ENCODE data around the gene B3GNT2.
"Not testable (repeated sequence)": the region's sequence is repeated elsewhere in the genome, so short reads cannot be mapped to it uniquely, and the experiment has no call there.

The B3GNT2 gene

GRCh38 chr2:62238236-62238635 is 42.3 kb downstream of the B3GNT2 start:
- DNase-seq (ENCODE audit: low spot score), result no peak

GRCh38 chr2:62240546-62240945 is 44.6 kb downstream of the B3GNT2 start:
- DNase-seq (ENCODE audit: low spot score), result no peak

GRCh38 chr2:62243983-62244382 is 48.1 kb downstream of the B3GNT2 start:
- DNase-seq (ENCODE audit: low spot score), result no peak

- no peak for DNase-seq (ENCODE audit: low spot score)
These were observed 52.3 kb downstream of the B3GNT2 start for GRCh38 chr2:62248226-62248625.

- DNase-seq (ENCODE audit: low spot score), result no peak
These were observed 54.3 kb downstream of the B3GNT2 start for GRCh38 chr2:62250239-62250638.

- DNase-seq (ENCODE audit: low spot score), result no peak
These were observed 58.7 kb downstream of the B3GNT2 start for GRCh38 chr2:62254424-62255266.

GRCh38 chr2:62257466-62257865 is 61.6 kb downstream of the B3GNT2 start:
- DNase-seq (ENCODE audit: low spot score), result no peak

GRCh38 chr2:62263076-62263715 is 67.3 kb downstream of the B3GNT2 start:
- no peak for DNase-seq (ENCODE audit: low spot score)

- no peak for DNase-seq (ENCODE audit: low spot score)
These were observed 68.3 kb downstream of the B3GNT2 start for GRCh38 chr2:62264186-62264585.

GRCh38 chr2:62265106-62265505 is 69.2 kb downstream of the B3GNT2 start:
- DNase-seq (ENCODE audit: low spot score), result no peak

GRCh38 chr2:62266433-62267038 is 70.6 kb downstream of the B3GNT2 start:
- DNase-seq (ENCODE audit: low spot score), result no peak

- DNase-seq (ENCODE audit: low spot score), result no peak
These were observed 71.8 kb downstream of the B3GNT2 start for GRCh38 chr2:62267696-62268095.

GRCh38 chr2:62268681-62269188 is 72.8 kb downstream of the B3GNT2 start:
- not testable (repeated sequence) for DNase-seq (ENCODE audit: low spot score)

- no peak for DNase-seq (ENCODE audit: low spot score)
These were observed 74.8 kb downstream of the B3GNT2 start for GRCh38 chr2:62270728-62271127.

Measured in left forelimb (tissue), 1 donor.